WTC11 (cell line): ENCODE measurements around the gene HIC1. TPM values are rescaled to one million over a fixed set of nuclear protein-coding genes. Genes with fewer than 3 reads are reported as not detected.

Source experiments
- ATAC-seq: fragments of 200-7000 bp; cut with Tn5 transposase; 2 replicates; pipeline ENCODE4 v1.10.0; 2021; ENCODE audit warnings: mild to moderate bottlenecking, moderate library complexity
- CTCF ChIA-PET: fragments of 300-600 bp; sonication (Branson Sonifier 250); formaldehyde crosslinking; loops from one replicate; lab custom pipeline; 2021; ENCODE audit warnings: antibody characterized with exemption; lab: Charles Lee
- POLR2A ChIA-PET: fragments of 350-600 bp; sonication (Branson Sonifier 250); formaldehyde crosslinking; loops from one replicate; lab custom pipeline; 2021; ENCODE audit warnings: antibody characterized with exemption; lab: Charles Lee
- DNase-seq: peaks from one replicate; pipeline ENCODE4 v3.0.0; 2021; ENCODE audit warnings: low spot score
- H3K27ac Mint-ChIP-seq: 2 replicates; pipeline ENCODE4 v1.8.0; 2021; ENCODE audit warnings: mixed read lengths
- H3K27me3 Mint-ChIP-seq: 2 replicates; pipeline ENCODE4 v1.8.0; 2021; ENCODE audit warnings: low read depth, mild to moderate bottlenecking, moderate library complexity, mixed read lengths
- H3K36me3 Mint-ChIP-seq: 2 replicates; pipeline ENCODE4 v1.8.0; 2021; ENCODE audit warnings: mixed read lengths
- H3K4me1 Mint-ChIP-seq: 2 replicates; pipeline ENCODE4 v1.8.0; 2022; ENCODE audit warnings: mixed read lengths
- H3K4me3 Mint-ChIP-seq: 2 replicates; pipeline ENCODE4 v1.8.0; 2021; ENCODE audit warnings: mild to moderate bottlenecking, moderate library complexity, mixed read lengths
- H3K9me3 Mint-ChIP-seq: 2 replicates; pipeline ENCODE4 v1.8.0; 2021; ENCODE audit warnings: mixed read lengths
- ATF1 ChIP-seq: sonication (generic); formaldehyde crosslinking; IDR thresholded peaks from 2 replicates; pipeline ENCODE4 v1.8.1; 2023; ENCODE audit warnings: mild to moderate bottlenecking, moderate library complexity, missing genetic modification reagents
- ETV6 ChIP-seq: sonication (generic); formaldehyde crosslinking; IDR thresholded peaks from 2 replicates; pipeline ENCODE4 v1.8.1; 2022; ENCODE audit warnings: mild to moderate bottlenecking, missing genetic modification reagents
- KAT7 ChIP-seq: sonication (generic); formaldehyde crosslinking; IDR thresholded peaks from 2 replicates; pipeline ENCODE4 v1.8.1; 2023; ENCODE audit warnings: missing genetic modification reagents, mild to moderate bottlenecking, borderline replicate concordance
- NR3C1 ChIP-seq: sonication (generic); formaldehyde crosslinking; conservative IDR thresholded peaks from 2 replicates; pipeline ENCODE4 v1.8.1; 2023; ENCODE audit warnings: low read depth, mild to moderate bottlenecking, missing genetic modification reagents
- RELA ChIP-seq: sonication (generic); formaldehyde crosslinking; IDR thresholded peaks from 2 replicates; pipeline ENCODE4 v1.8.1; 2022; ENCODE audit warnings: missing genetic modification reagents, mild to moderate bottlenecking, borderline replicate concordance
- RORB ChIP-seq: fragments of 250-450 bp; sonication (Bioruptor Pico); IDR thresholded peaks from 2 replicates; pipeline ENCODE4 v1.9.0; 2021; ENCODE audit warnings: mild to moderate bottlenecking
- SOX15 ChIP-seq: fragments of 250-450 bp; sonication (Bioruptor Pico); IDR thresholded peaks from 2 replicates; pipeline ENCODE4 v1.9.0; 2021; ENCODE audit warnings: mild to moderate bottlenecking
- SP1 ChIP-seq: sonication (generic); formaldehyde crosslinking; conservative IDR thresholded peaks from 2 replicates; pipeline ENCODE4 v1.8.1; 2022; ENCODE audit warnings: missing genetic modification reagents
- TCF7 ChIP-seq: sonication (generic); formaldehyde crosslinking; IDR thresholded peaks from 2 replicates; pipeline ENCODE4 v1.8.0; 2022; ENCODE audit warnings: mild to moderate bottlenecking, low read depth, missing genetic modification reagents, moderate library complexity
- TP53 ChIP-seq: sonication (generic); formaldehyde crosslinking; IDR thresholded peaks from 2 replicates; pipeline ENCODE4 v1.8.1; 2023; ENCODE audit warnings: mild to moderate bottlenecking, missing genetic modification reagents
- ZNF121 ChIP-seq: sonication (generic); formaldehyde crosslinking; IDR thresholded peaks from 2 replicates; pipeline ENCODE4 v1.8.0; 2023; ENCODE audit warnings: missing genetic modification reagents
- ZNF138 ChIP-seq: sonication (generic); formaldehyde crosslinking; conservative IDR thresholded peaks from 2 replicates; pipeline ENCODE4 v1.8.1; 2022; ENCODE audit warnings: mild to moderate bottlenecking, moderate library complexity, missing genetic modification reagents
- ZNF425 ChIP-seq: fragments of 250-450 bp; sonication (Bioruptor Pico); conservative IDR thresholded peaks from 2 replicates; pipeline ENCODE4 v1.9.0; 2021; ENCODE audit warnings: mild to moderate bottlenecking
- total RNA-seq: library from RNA; stranded (reverse); gene quantifications from 3 replicates; pipeline ENCODE4 v1.2.3, GENCODE V29; 2021
- TF ChIP-seq, protein P1 (sequence below): sonication (generic); formaldehyde crosslinking; conservative IDR thresholded peaks from 2 replicates; pipeline ENCODE4 v1.8.1; 2023; ENCODE audit warnings: mild to moderate bottlenecking, low read depth, missing genetic modification reagents, moderate library complexity
- TF ChIP-seq, protein P2 (sequence below): fragments of 250-450 bp; sonication (Bioruptor Pico); IDR thresholded peaks from 2 replicates; pipeline ENCODE4 v2.1.2; 2022; ENCODE audit warnings: mild to moderate bottlenecking, moderate library complexity
- TF ChIP-seq, protein P3 (sequence below): sonication (generic); formaldehyde crosslinking; IDR thresholded peaks from 2 replicates; pipeline ENCODE4 v1.8.0; 2023; ENCODE audit warnings: missing genetic modification reagents, mild to moderate bottlenecking, borderline replicate concordance

HIC1 gene
- total RNA-seq, 1 experiment from 2014 or later: 0.37 TPM

DNA sequence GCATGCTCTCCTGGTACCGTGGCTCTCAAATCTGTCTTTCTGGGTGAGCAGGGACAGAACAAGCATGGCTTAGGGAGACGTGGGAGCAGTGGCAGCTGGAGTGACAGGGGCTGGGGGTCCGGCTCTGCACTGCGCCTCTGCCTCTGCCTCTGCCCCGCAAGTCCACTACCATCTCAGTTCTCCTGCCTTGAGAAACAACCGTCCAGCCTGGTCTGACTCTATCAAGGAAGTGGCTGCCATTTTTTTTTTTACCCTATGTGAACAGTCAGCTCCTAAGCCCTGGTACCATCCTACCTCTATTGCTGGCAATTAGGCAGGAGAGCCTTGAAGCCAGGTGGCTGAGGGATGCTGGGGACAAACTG, 16.1 kb downstream of the HIC1 start:
- Mint-ChIP-seq H3K4me3 (no peak overlapping the region), H3K36me3 (no peaks in the 10 kb centered on the region; the same call in 1 of the 2 replicates), H3K27me3 (no peaks in the 10 kb centered on the region), H3K9me3 (no peaks in the 10 kb centered on the region), H3K4me1 (peaks cover 17% of the 10 kb centered on the region), H3K27ac (peak overlapping the region; percentile 34)
- ChIA-PET CTCF (interaction anchor here (0.7 to 11.0 kb wide), 8 partner anchors 10 to 174 kb away, joined by 3 to 96 read pairs (median 4); partner anchors contain the start of gene HIC1), POLR2A (no interaction called here)
- DNase-seq (no peak), ATAC-seq (no peak)
- TF ChIP-seq SP1 (CRISPR knock-in tag) (no peak), ZNF138 (no peak), RELA (CRISPR knock-in tag) (no peak), TP53 (CRISPR knock-in tag) (no peak), KAT7 (no peak), NR3C1 (no peak), ATF1 (CRISPR knock-in tag) (no peak), ETV6 (CRISPR knock-in tag) (no peak), SOX15 (CRISPR knock-in tag) (no peak), ZNF425 (no peak), RORB (CRISPR knock-in tag) (no peak), ZNF121 (CRISPR knock-in tag) (no peak), TCF7 (CRISPR knock-in tag) (no peak)
- TF ChIP-seq, protein P1, sequence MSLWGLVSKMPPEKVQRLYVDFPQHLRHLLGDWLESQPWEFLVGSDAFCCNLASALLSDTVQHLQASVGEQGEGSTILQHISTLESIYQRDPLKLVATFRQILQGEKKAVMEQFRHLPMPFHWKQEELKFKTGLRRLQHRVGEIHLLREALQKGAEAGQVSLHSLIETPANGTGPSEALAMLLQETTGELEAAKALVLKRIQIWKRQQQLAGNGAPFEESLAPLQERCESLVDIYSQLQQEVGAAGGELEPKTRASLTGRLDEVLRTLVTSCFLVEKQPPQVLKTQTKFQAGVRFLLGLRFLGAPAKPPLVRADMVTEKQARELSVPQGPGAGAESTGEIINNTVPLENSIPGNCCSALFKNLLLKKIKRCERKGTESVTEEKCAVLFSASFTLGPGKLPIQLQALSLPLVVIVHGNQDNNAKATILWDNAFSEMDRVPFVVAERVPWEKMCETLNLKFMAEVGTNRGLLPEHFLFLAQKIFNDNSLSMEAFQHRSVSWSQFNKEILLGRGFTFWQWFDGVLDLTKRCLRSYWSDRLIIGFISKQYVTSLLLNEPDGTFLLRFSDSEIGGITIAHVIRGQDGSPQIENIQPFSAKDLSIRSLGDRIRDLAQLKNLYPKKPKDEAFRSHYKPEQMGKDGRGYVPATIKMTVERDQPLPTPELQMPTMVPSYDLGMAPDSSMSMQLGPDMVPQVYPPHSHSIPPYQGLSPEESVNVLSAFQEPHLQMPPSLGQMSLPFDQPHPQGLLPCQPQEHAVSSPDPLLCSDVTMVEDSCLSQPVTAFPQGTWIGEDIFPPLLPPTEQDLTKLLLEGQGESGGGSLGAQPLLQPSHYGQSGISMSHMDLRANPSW (CRISPR knock-in tag): no peak
- TF ChIP-seq, protein P2, sequence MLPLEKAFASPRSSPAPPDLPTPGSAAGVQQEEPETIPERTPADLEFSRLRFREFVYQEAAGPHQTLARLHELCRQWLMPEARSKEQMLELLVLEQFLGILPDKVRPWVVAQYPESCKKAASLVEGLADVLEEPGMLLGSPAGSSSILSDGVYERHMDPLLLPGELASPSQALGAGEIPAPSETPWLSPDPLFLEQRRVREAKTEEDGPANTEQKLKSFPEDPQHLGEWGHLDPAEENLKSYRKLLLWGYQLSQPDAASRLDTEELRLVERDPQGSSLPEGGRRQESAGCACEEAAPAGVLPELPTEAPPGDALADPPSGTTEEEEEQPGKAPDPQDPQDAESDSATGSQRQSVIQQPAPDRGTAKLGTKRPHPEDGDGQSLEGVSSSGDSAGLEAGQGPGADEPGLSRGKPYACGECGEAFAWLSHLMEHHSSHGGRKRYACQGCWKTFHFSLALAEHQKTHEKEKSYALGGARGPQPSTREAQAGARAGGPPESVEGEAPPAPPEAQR: no peak
- TF ChIP-seq, protein P3, sequence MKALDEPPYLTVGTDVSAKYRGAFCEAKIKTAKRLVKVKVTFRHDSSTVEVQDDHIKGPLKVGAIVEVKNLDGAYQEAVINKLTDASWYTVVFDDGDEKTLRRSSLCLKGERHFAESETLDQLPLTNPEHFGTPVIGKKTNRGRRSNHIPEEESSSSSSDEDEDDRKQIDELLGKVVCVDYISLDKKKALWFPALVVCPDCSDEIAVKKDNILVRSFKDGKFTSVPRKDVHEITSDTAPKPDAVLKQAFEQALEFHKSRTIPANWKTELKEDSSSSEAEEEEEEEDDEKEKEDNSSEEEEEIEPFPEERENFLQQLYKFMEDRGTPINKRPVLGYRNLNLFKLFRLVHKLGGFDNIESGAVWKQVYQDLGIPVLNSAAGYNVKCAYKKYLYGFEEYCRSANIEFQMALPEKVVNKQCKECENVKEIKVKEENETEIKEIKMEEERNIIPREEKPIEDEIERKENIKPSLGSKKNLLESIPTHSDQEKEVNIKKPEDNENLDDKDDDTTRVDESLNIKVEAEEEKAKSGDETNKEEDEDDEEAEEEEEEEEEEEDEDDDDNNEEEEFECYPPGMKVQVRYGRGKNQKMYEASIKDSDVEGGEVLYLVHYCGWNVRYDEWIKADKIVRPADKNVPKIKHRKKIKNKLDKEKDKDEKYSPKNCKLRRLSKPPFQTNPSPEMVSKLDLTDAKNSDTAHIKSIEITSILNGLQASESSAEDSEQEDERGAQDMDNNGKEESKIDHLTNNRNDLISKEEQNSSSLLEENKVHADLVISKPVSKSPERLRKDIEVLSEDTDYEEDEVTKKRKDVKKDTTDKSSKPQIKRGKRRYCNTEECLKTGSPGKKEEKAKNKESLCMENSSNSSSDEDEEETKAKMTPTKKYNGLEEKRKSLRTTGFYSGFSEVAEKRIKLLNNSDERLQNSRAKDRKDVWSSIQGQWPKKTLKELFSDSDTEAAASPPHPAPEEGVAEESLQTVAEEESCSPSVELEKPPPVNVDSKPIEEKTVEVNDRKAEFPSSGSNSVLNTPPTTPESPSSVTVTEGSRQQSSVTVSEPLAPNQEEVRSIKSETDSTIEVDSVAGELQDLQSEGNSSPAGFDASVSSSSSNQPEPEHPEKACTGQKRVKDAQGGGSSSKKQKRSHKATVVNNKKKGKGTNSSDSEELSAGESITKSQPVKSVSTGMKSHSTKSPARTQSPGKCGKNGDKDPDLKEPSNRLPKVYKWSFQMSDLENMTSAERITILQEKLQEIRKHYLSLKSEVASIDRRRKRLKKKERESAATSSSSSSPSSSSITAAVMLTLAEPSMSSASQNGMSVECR (CRISPR knock-in tag): no peak
